ENCODE results near the gene LRP10.
"Not testable (repeated sequence)": the region's sequence is repeated elsewhere in the genome, so short reads cannot be mapped to it uniquely, and the experiment has no call there.

Gene LRP10

GRCh38 chr14:22888662-22889061 lies 17.1 kb downstream of the LRP10 start:
- no peak for FAIRE-seq

- FAIRE-seq: no peak
Observed at GRCh38 chr14:22890416-22890815, 18.9 kb downstream of the LRP10 start.

DNA sequence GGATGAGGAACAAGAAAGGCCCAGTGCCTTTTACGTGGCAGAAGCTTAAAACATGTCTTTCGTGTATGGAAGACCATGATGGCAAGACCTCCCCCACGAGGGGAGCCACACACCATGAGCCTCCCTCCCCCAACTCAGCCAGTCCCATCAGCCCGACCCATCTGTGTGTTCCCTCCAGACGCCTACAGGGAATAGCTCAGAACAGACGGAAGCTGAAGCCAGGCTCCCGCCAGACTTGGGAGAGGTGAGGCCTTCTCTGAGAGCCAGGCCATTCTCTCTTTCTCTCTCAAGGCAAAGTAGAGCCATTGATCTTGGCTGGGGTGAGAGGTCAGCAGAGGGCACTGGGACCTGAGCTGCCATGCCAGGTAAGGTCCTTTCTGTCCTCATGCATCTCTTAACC lies 20.9 kb downstream of the LRP10 start:
- no peak for FAIRE-seq

DNA sequence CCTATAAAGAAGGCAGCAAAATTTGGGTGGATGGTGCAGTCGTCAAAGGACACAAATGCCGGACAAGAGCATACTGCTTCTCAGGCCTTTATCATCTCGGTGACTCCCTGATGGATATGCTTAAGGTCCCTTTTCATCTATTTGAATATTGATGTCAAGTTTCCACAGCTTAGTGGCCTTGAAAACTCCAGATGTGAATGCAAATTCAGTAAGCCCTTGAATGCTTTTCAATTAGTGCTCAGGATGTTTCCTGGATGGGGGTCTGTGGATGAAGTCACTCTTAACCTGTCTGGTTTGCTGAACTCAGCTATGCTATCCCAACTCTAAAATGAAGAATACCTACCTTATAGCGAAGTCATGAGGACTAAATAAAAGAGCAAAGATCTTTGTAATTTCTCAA lies 22.2 kb downstream of the LRP10 start:
- no peak for FAIRE-seq

GRCh38 chr14:22895402-22895801 lies 23.9 kb downstream of the LRP10 start:
- FAIRE-seq: no peak

GRCh38 chr14:22896356-22896755 lies 24.8 kb downstream of the LRP10 start:
- no peak for FAIRE-seq

- FAIRE-seq: no peak
Observed at GRCh38 chr14:22896760-22897159, 25.2 kb downstream of the LRP10 start.

- no peak for FAIRE-seq
Observed at GRCh38 chr14:22897357-22897756, 25.8 kb downstream of the LRP10 start.

DNA sequence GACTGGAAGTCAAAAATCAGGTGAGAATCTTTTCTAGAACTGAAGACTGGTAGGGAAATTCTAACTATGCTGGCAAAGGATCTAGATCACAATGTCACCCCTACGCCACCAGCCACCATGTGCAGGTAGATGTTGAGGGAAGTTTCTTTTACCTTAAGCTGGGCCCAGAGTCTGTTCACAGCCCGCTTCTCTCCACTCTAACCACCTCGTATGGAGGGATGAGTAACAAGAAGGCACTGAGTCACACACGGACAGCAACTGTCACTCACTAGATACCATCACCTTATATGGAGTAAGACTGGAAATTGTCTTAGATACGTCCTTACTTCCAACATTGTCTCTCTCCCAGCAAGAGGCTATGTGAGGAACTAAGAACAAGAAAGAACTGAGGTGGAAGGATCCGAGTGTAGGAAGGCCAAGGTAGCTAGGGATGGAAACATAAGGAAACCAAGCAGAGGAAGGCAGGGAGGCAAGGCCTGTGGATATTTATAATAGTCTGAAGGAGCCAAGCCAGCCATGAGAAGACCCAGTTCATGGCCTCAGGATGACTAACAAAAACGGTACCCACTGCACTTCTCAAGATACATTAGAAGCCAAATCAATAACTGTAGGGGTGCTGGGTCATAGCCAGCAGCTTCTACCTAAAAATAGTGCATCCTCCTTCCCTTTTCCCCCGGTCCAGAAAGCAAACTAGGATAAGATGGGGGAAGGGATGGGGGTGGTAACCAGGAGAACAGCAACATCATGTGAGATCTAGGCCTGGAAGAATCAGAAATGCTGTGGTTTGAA lies 27.0 kb downstream of the LRP10 start:
- no peak for FAIRE-seq

- FAIRE-seq: no peak
Observed at GRCh38 chr14:22900081-22900799, 28.7 kb downstream of the LRP10 start.

- FAIRE-seq: no peak
Observed at GRCh38 chr14:22901799-22902198, 30.3 kb downstream of the LRP10 start.

DNA sequence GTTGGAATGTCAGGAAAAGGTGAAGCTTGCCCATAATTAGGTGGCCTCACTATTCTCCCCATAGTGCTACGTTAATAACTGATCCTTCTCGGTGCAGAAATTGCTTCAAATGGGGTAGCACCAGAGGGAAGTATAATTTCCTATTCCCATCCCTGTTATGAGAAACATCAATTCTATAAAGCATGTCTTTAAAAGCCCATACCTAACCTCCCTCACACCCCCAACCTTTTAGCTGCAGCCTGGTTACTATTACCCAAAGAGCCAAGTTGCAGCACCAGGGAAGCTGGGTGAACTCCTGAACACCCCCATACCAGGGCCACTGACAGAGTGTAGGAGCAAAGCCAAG lies 32.2 kb downstream of the LRP10 start:
- FAIRE-seq: no peak

GRCh38 chr14:22905627-22906026 lies 34.1 kb downstream of the LRP10 start:
- no peak for FAIRE-seq

DNA sequence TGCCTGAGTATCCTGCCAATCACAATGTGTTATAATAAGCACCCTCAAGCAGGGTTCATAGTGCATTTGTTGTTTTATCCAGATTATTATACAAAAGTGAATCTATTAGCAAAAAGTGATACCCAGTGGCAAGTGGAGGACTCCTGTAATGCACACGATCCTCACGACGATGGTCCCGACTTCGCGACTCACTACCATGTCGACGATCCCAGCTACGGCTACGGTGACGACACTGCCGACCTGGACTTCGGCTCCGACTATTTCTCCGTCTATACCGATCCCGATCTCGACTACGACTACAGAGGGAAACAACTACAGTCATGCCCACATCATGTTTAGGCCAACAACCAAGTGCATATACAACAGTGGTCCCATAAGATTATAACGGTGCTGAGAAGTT lies 34.5 kb downstream of the LRP10 start:
- FAIRE-seq: no peak

GRCh38 chr14:22907429-22907828 lies 35.9 kb downstream of the LRP10 start:
- no peak for FAIRE-seq

GRCh38 chr14:22908601-22909000 lies 37.1 kb downstream of the LRP10 start:
- no peak for FAIRE-seq

DNA sequence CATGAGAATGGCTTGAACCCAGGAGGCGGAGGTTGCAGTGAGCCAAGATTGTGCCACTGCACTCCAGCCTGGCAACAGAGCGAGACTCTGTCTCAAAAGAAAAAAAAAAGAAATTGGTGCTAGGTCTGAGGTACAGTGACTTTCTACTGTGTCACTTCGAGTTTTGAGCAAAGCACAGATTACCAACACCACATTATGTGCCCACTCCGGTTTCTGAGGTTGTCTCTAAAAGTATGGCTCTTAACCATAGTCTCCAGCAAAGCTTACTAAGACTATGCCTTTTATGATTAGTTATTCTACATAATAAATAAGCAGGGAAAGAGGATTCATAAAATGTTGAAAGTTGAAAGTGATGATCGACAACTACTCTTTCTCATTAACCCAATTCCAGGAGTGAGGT lies 39.4 kb downstream of the LRP10 start:
- FAIRE-seq: no peak

DNA sequence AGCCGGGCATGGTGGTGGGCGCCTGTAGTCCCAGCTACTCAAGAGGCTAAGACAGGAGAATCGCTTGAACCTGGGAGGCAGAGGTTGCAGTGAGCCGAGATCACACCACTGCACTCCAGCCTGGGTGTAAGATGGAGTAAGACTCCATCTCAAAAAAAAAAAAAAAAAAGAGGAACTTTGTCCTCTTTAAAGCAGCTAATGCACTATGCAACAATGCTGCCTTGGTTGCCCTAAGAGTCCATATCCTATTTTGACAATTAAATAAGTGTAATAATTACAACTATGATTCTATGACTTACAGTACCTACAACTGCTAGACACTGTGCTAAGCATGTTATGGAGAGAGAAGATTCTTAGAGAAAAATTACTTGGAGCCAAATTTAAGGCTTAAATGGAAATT lies 43.3 kb downstream of the LRP10 start:
- FAIRE-seq: not testable (repeated sequence)

DNA sequence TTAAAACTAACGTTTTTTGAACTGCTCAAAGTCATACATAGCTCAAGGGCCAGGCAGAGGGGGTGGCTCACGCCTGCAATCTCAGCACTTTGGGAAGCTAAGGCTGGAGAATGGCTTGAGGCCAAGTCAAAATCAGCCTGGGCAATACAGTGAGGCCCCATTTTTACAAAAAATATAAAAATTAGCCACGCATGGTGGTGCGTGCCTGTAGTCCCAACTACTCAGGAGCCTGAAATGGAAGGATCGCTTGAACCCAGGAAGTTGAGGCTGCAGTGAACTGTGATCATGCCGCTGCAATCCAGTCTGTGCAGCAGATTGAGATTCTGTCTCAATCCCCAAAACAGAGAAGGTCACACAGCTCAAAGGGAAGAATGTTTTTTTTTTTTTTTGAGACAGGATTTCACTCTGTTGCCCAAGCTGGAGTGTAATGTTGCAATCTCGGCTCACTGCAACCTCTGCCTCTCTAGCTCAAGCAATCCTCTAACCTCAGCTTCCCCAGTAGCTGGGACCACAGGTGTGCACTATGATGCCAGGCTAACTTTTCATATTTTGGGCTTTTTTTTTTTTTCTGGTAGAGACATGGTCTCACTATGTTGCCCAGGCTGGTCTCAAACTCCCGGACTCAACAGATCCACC lies 44.5 kb downstream of the LRP10 start:
- no peak for FAIRE-seq

GRCh38 chr14:22918804-22919600 lies 47.5 kb downstream of the LRP10 start, which contains the start of gene RBM23:
TSS of gene RBM23 (minus strand) at chr14:22919149.
- FAIRE-seq: peak; percentile 58

- FAIRE-seq: no peak
Observed at GRCh38 chr14:22919601-22919921, 48.0 kb downstream of the LRP10 start.

DNA sequence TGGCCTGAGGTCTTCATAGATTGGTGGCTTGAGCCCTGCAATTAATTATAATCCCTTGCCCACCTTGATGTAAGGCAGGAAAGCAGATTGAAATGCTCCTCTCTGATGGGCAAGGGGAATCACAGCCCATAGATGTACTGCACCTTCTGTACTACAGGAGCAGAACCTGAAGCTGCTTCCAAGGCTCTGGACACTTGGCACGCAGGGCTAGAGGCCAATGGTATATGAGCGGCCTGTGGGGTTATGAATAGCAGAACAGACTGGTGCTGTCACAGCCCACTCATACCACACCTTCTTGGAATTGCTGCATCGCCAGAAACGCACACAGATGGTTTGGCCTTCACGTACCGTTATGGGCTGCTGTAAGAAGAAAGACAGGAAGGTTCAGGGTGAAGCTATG lies 49.2 kb downstream of the LRP10 start:
- FAIRE-seq: no peak

GRCh38 chr14:22922294-22922693 lies 50.8 kb downstream of the LRP10 start:
- FAIRE-seq: no peak
